Measurements from ENCODE around the gene OXNAD1.

OXNAD1 gene

DNA sequence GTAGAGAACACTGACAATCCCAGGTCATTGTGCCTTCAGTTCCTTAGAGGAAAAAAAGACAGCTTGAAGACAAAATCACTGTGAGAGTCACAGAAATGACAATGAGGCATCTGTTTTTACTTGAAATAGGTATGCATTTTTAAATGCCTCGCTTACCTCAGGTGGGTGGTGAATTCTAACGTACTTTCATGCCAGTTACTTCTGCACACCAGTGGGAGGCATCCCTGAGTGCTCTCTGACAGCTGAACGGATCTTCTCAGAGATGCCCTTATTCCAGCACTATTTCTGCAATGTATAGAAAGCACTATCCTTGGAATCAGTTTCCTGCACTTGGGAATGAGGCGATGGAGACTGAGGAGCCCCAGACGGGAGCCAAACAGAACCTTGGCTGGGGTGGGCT is 16.5 kb upstream of the OXNAD1 start:
- intact Hi-C loops (cut with DNase I; ENCODE audit: low total_unique reads): loop anchor here (5.0 to 10.0 kb wide), 3 partner anchors 66 to 614 kb away; no protein-coding TSS in a partner anchor
- DNase-seq: no peak
- H3K27me3 ChIP-seq: no peaks in the 10 kb centered on the region
- TF ChIP-seq, protein P1, sequence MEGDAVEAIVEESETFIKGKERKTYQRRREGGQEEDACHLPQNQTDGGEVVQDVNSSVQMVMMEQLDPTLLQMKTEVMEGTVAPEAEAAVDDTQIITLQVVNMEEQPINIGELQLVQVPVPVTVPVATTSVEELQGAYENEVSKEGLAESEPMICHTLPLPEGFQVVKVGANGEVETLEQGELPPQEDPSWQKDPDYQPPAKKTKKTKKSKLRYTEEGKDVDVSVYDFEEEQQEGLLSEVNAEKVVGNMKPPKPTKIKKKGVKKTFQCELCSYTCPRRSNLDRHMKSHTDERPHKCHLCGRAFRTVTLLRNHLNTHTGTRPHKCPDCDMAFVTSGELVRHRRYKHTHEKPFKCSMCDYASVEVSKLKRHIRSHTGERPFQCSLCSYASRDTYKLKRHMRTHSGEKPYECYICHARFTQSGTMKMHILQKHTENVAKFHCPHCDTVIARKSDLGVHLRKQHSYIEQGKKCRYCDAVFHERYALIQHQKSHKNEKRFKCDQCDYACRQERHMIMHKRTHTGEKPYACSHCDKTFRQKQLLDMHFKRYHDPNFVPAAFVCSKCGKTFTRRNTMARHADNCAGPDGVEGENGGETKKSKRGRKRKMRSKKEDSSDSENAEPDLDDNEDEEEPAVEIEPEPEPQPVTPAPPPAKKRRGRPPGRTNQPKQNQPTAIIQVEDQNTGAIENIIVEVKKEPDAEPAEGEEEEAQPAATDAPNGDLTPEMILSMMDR (IDR thresholded peaks at IDR 0.05): no peak
- peaks cover 0 to 43% (median 8%) of the 10 kb centered on the region in 4 donors for H3K4me1 ChIP-seq
- no peak overlapping the region for H3K4me3 ChIP-seq
- no peaks in the 10 kb centered on the region for H3K9me3 ChIP-seq
- no peak overlapping the region for H3K27ac ChIP-seq
- no peaks in the 10 kb centered on the region for H3K36me3 ChIP-seq

DNA sequence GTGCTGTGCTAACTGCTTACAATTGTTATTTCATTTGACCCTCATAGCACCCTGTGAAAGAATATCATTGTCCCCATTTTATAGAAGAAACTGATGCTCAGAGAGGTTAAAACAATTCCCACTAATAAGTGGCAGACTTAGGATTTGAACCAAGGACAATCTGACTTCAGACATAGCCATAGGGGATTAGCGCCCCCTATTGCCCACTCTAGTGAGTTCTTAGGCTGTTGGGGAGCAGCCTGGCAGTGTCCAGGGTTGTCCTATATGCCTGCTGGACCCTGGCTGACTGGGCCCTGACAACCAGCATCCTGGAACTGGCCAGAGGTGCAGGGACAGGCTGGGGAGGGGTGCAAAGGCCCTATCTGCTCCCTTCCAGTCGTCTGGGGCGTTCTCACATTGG is 15.7 kb upstream of the OXNAD1 start:
- Histone ChIP-seq H3K36me3 (no peaks in the 10 kb centered on the region), H3K9me3 (no peaks in the 10 kb centered on the region), H3K27me3 (no peaks in the 10 kb centered on the region), H3K27ac (no peak overlapping the region), H3K4me3 (no peak overlapping the region), H3K4me1 (peaks cover 0 to 44% (median 5%) of the 10 kb centered on the region in 4 donors)
- intact Hi-C loops (cut with DNase I; ENCODE audit: low total_unique reads): loop anchor here (5.0 to 10.0 kb wide), 3 partner anchors 67 to 615 kb away; no protein-coding TSS in a partner anchor
- TF ChIP-seq, protein P1 (IDR thresholded peaks at IDR 0.05): no peak
- DNase-seq: no peak

DNA sequence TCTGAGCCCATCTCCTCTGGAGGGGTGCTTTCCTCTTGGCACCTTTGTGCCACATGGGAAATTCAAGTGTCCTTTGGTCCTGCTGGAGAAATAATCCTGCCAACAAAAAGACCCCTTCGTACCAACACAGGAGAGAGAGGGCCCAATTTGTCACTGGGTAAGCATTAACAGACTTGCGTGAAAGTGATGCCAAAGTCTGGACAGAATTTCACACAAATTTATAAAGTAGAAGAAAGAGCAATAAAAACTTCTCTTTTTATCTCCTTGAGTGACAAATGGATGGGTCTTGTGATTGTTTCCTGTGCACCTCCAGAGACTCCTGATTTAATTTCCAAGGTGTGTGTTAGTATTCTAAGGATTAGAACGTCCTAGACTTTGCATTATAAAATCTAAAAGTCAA is 15.1 kb upstream of the OXNAD1 start:
- Histone ChIP-seq H3K36me3 (no peaks in the 10 kb centered on the region), H3K27me3 (no peaks in the 10 kb centered on the region), H3K4me3 (no peak overlapping the region), H3K9me3 (no peaks in the 10 kb centered on the region), H3K4me1 (peaks cover 0 to 42% (median 2%) of the 10 kb centered on the region in 4 donors), H3K27ac (no peak overlapping the region)
- intact Hi-C loops (cut with DNase I; ENCODE audit: low total_unique reads): loop anchor here (5.0 to 10.0 kb wide), 3 partner anchors 68 to 615 kb away; no protein-coding TSS in a partner anchor
- TF ChIP-seq, protein P1 (IDR thresholded peaks at IDR 0.05): no peak
- DNase-seq: no peak

DNA sequence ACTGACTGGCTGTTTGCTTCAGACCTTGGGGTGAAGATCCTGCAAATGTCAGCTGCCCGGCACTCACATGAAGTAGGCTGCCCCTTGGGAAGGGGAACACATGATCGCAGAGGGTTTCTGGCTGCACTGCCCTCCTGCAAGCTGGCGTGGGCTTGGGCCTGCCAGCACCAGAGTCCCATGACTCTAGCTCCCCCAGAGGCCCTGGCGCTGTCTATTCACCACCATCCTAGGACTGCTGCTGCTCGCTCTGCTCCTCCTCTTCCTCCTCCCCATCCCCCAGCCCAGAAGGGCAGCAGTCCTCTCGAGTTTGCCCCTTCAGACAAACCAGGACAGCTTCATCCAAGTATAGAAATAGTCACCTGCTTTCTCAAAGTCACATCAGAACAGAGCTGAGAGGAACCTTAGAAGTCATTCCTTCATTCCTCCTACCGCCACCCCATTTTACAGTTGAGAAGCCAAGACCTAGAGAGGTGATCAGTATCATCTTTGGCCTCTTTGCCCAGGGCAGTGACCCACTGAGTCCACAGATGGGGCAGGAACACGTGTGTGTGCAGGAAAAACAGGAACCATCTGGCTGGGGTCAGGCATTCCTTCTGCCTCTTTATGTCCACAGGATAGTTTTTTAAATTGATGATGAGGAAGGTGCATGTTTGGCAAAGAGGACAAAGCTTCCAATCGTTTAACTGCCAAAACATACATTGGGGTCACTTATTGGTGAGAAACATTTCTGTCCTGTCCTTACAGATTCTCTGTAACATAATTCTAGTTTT is 13.5 kb upstream of the OXNAD1 start:
- intact Hi-C loops (cut with DNase I; ENCODE audit: low total_unique reads): no loop called here
- Histone ChIP-seq H3K27me3 (no peaks in the 10 kb centered on the region), H3K4me1 (peaks cover 0 to 36% (median 2%) of the 10 kb centered on the region in 4 donors), H3K36me3 (peaks cover 0 to 4% (median 0%) of the 10 kb centered on the region in 3 donors), H3K4me3 (no peak overlapping the region), H3K27ac (peak overlapping the region in 1 of 2 donors; percentile 70), H3K9me3 (no peaks in the 10 kb centered on the region)
- TF ChIP-seq, protein P1 (IDR thresholded peaks at IDR 0.05): no peak
- no peak for DNase-seq

DNA sequence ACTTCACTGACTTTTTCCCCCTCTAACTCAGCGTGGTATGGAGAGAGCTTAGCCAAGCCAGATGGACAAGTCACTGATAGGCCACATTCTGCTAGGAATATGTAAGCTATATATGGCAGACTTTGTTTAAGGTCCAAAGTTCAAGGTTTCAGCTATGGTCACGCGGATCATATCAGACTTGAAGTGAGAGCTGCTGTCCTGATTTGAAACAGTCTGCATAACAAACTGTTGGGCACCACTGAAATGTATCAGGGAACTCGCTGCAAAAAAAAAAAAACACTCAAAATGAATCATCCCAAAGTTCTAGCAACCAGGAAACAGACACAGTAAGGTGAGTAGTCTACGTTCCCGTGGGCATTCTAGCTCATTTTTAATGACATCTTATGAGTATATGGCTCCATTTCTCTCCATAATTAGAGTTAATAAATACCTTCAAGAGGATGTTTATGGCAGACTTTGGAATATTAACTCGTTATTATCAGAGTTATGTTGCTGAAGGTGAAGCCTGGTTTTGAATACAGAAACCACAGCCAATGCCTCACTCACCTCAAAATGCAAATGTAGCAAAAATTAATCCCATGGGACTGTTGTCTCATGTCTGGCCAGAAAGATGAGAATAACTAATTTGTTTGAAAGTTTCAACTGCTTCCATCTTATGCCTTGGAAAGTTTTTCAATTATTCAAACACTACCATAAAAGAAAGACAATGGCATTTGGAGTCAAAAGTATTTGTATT is 12.6 kb upstream of the OXNAD1 start:
- TF ChIP-seq, protein P1 (IDR thresholded peaks at IDR 0.05): no peak
- Histone ChIP-seq H3K27me3 (no peaks in the 10 kb centered on the region), H3K4me1 (peaks cover 0 to 32% (median 2%) of the 10 kb centered on the region in 4 donors), H3K27ac (peak overlapping the region; percentile 58 to 70), H3K9me3 (no peaks in the 10 kb centered on the region), H3K4me3 (no peak overlapping the region), H3K36me3 (peaks cover 0 to 9% (median 0%) of the 10 kb centered on the region in 3 donors)
- intact Hi-C loops (cut with DNase I; ENCODE audit: low total_unique reads): no loop called here
- DNase-seq: no peak

Measured in tibial artery (tissue), 4 donors.